Caco-2 (cell line): ENCODE measurements around the gene NKX2-3. TPM values are rescaled to one million over a fixed set of nuclear protein-coding genes. Genes with fewer than 3 reads are reported as not detected.
A peak's percentile ranks its signal among the peaks of the same experiment; 100 is the strongest.

Experiments used
- BruUV-seq: library from RNA; stranded (reverse); fragments of 400-500 nt; replicated peaks from 2 replicates; lab custom pipeline; 2021; lab: Mats Ljungman, UMichigan
- CTCF ChIA-PET: fragments of 300-600 bp; sonication (Branson Sonifier 250); formaldehyde crosslinking; loops from one replicate; lab custom pipeline; 2022; ENCODE audit warnings: antibody characterized with exemption; lab: Charles Lee
- POLR2A ChIA-PET: fragments of 300-600 bp; sonication (Branson Sonifier 250); formaldehyde crosslinking; loops from one replicate; lab custom pipeline; 2022; ENCODE audit warnings: antibody characterized with exemption; lab: Charles Lee
- DNase-seq, 2 experiments: peaks; one replicate each; pipeline versions ENCODE4 v3.0.0 to v3.0.0-alpha.2; 2020 to 2022
- H3K27me3 ChIP-seq: replicated peaks from 2 replicates; pipeline ENCODE4 v1.6.0; 2011; ENCODE audit warnings: low read length; ENCODE audit not compliant: control insufficient read depth, insufficient read depth
- H3K36me3 ChIP-seq: 2 replicates; pipeline ENCODE4 v1.5.1; 2011; ENCODE audit warnings: low read length; ENCODE audit not compliant: control insufficient read depth, insufficient read depth
- H3K4me1 ChIP-seq: fragments of 250-450 bp; sonication (Bioruptor Pico); 2 replicates; pipeline ENCODE4 v1.5.1; 2020; ENCODE audit warnings: mild to moderate bottlenecking
- H3K4me3 ChIP-seq: 2 replicates; pipeline ENCODE4 v1.5.1; 2011; ENCODE audit warnings: low read depth, mild to moderate bottlenecking, control low read depth, low read length
- H3K9me3 ChIP-seq: fragments of 250-450 bp; sonication (Bioruptor Pico); 2 replicates; pipeline ENCODE4 v1.5.1; 2020; ENCODE audit warnings: mild to moderate bottlenecking, moderate library complexity
- H3K27ac Mint-ChIP-seq: one replicate; pipeline ENCODE4 v1.8.0; 2022; ENCODE audit warnings: mixed read lengths; ENCODE audit not compliant: unreplicated experiment
- H3K27me3 Mint-ChIP-seq: one replicate; pipeline ENCODE4 v1.8.0; 2022; ENCODE audit warnings: mixed read lengths; ENCODE audit not compliant: insufficient read depth, unreplicated experiment
- H3K36me3 Mint-ChIP-seq: one replicate; pipeline ENCODE4 v1.8.0; 2022; ENCODE audit warnings: mild to moderate bottlenecking, mixed read lengths; ENCODE audit not compliant: insufficient read depth, unreplicated experiment
- H3K4me1 Mint-ChIP-seq: one replicate; pipeline ENCODE4 v1.8.0; 2022; ENCODE audit warnings: low read depth, mixed read lengths; ENCODE audit not compliant: unreplicated experiment
- H3K4me3 Mint-ChIP-seq: one replicate; pipeline ENCODE4 v1.8.0; 2022; ENCODE audit warnings: mild to moderate bottlenecking, moderate library complexity, mixed read lengths; ENCODE audit not compliant: unreplicated experiment
- H3K9me3 Mint-ChIP-seq: one replicate; pipeline ENCODE4 v1.8.0; 2022; ENCODE audit warnings: mixed read lengths; ENCODE audit not compliant: unreplicated experiment
- CTCF ChIP-seq, 2 experiments: fragments of 200-600 bp in 1 of 2; IDR thresholded peaks; 1 replicate in 1 of 2; 2 replicates in 1 of 2; pipeline versions ENCODE4 v1.5.1 to v1.8.0; 2011 to 2022; ENCODE audit warnings: antibody characterized with exemption in 1 of 2, control low read depth in 1 of 2, inconsistent platforms in 1 of 2, low read depth in 1 of 2, low read length in 1 of 2, mild to moderate bottlenecking in 1 of 2, moderate library complexity in 1 of 2; ENCODE audit not compliant: insufficient read depth in 1 of 2, severe bottlenecking in 1 of 2, unreplicated experiment in 1 of 2
- intact Hi-C: fragments of 100-400 bp; cut with micrococcal nuclease; formaldehyde crosslinking; loops from one replicate; pipeline ENCODE4 v1.10.0; 2022; ENCODE audit not compliant: unreplicated experiment
- total RNA-seq: library from RNA; stranded (reverse); gene quantifications from 2 replicates; pipeline ENCODE4 v1.2.3, GENCODE V29; 2022

NKX2-3 gene
- total RNA-seq, 1 experiment from 2014 or later: 0.43 TPM

GRCh38 chr10:99536338-99537085 lies 3.8 kb downstream of the NKX2-3 start:
- ChIA-PET CTCF (interaction anchor here (1.1 kb wide), 1 partner anchor 11 kb away, joined by 4 read pairs; no protein-coding TSS in a partner anchor), POLR2A (no interaction called here)
- BruUV-seq: no TSS peak
- Mint-ChIP-seq H3K9me3 (no peaks in the 10 kb centered on the region), H3K27me3 (no peaks in the 10 kb centered on the region), H3K4me3 (peak overlapping the region; percentile 70), H3K36me3 (peaks cover 4% of the 10 kb centered on the region), H3K4me1 (peaks cover 8% of the 10 kb centered on the region), H3K27ac (no peak overlapping the region)
- peak in 1 of 2 experiments; percentile 13 for TF ChIP-seq CTCF (IDR thresholded peaks at IDR 0.05; ENCODE audit: insufficient read depth in 1 of 2, low read depth in 1 of 2, low read length in 1 of 2, severe bottlenecking in 1 of 2, unreplicated experiment in 1 of 2)
- DNase-seq: peak in 1 of 2 experiments; percentile 33
- Histone ChIP-seq H3K36me3 (no peaks in the 10 kb centered on the region), H3K27me3 (no peaks in the 10 kb centered on the region), H3K9me3 (no peaks in the 10 kb centered on the region), H3K4me3 (peak overlapping the region; percentile 31), H3K4me1 (peaks cover 11% of the 10 kb centered on the region)
- intact Hi-C loops: loop anchor here (1.0 kb wide), 1 partner anchor 106 kb away; the partner anchor contains the start of gene GOT1

GRCh38 chr10:99537086-99537988 lies 4.6 kb downstream of the NKX2-3 start:
- DNase-seq: peak in 1 of 2 experiments; percentile 38
- Histone ChIP-seq H3K36me3 (no peaks in the 10 kb centered on the region), H3K9me3 (no peaks in the 10 kb centered on the region), H3K27me3 (no peaks in the 10 kb centered on the region), H3K4me3 (peak overlapping the region; percentile 31), H3K4me1 (peaks cover 13% of the 10 kb centered on the region)
- no peaks in the 10 kb centered on the region for H3K9me3 Mint-ChIP-seq
- H3K4me1 Mint-ChIP-seq: peaks cover 2% of the 10 kb centered on the region
- CTCF ChIA-PET: interaction anchor here (1.1 kb wide), 1 partner anchor 10 kb away, joined by 4 read pairs; no protein-coding TSS in a partner anchor
- peak overlapping the region; percentile 70 for H3K4me3 Mint-ChIP-seq
- no peaks in the 10 kb centered on the region for H3K27me3 Mint-ChIP-seq
- peaks cover 4% of the 10 kb centered on the region for H3K36me3 Mint-ChIP-seq
- intact Hi-C loops: loop anchor here (1.0 kb wide), 1 partner anchor 107 kb away; the partner anchor contains the start of gene GOT1
- TF ChIP-seq CTCF (IDR thresholded peaks at IDR 0.05; ENCODE audit: insufficient read depth in 1 of 2, low read depth in 1 of 2, low read length in 1 of 2, severe bottlenecking in 1 of 2, unreplicated experiment in 1 of 2): no peak
- POLR2A ChIA-PET: interaction anchor here (0.6 kb wide), 2 partner anchors 108 to 488 kb away, joined by 3 to 9 read pairs; no protein-coding TSS in a partner anchor
- H3K27ac Mint-ChIP-seq: no peak overlapping the region
- BruUV-seq: no TSS peak
